Measurements from ENCODE around the gene C13orf46. TPM values are rescaled to one million over a fixed set of nuclear protein-coding genes. Genes with fewer than 3 reads are reported as not detected.

Gene C13orf46
- total and polyA plus RNA-seq, 8 donors = 0.58 to 32.6 (median 8.7) TPM; not detected in 1

DNA sequence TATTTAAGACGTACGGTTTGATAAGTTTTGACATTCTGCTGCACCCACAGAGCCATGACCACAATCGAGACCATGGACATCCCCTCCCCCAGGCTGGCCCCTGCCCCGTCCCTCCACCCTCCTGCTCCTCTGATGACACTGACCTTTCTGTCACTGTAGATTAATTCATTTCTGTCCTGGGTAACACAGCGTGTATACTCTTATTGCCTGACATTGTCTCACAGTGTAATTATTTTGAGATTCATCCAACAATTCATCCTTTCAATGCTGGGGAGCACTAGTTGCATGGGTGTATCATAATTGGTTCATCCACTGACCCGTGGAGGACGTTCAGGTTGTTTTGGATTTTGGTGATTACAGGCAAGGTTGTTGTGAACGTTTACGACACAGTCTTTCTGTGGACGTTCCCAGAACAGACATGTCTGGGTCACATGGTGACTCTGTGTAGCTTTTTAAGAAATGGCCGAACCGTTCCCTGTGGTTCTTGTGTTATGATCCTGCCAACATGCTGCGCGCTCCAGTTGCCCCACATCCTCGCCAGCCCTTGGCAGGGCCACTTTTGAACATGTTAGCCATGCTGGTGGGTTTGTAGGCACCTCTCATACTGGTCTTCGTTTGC, 41.9 kb downstream of the C13orf46 start:
- intact Hi-C loops (cut with DNase I; ENCODE audit: low total_unique reads) = no loop called here
- TF ChIP-seq POLR2A (IDR thresholded peaks at IDR 0.05) (no peak), EP300 (IDR thresholded peaks at IDR 0.05) (no peak), POLR2AphosphoS5 (IDR thresholded peaks at IDR 0.05) (no peak)
- TF ChIP-seq, protein P1, sequence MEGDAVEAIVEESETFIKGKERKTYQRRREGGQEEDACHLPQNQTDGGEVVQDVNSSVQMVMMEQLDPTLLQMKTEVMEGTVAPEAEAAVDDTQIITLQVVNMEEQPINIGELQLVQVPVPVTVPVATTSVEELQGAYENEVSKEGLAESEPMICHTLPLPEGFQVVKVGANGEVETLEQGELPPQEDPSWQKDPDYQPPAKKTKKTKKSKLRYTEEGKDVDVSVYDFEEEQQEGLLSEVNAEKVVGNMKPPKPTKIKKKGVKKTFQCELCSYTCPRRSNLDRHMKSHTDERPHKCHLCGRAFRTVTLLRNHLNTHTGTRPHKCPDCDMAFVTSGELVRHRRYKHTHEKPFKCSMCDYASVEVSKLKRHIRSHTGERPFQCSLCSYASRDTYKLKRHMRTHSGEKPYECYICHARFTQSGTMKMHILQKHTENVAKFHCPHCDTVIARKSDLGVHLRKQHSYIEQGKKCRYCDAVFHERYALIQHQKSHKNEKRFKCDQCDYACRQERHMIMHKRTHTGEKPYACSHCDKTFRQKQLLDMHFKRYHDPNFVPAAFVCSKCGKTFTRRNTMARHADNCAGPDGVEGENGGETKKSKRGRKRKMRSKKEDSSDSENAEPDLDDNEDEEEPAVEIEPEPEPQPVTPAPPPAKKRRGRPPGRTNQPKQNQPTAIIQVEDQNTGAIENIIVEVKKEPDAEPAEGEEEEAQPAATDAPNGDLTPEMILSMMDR (IDR thresholded peaks at IDR 0.05) = no peak
- Histone ChIP-seq H3K4me3 (no peak overlapping the region), H3K27ac (no peak overlapping the region), H3K27me3 (peaks cover 0 to 20% (median 6%) of the 10 kb centered on the region in 3 donors), H3K36me3 (no peaks in the 10 kb centered on the region), H3K9me3 (no peaks in the 10 kb centered on the region), H3K4me1 (peaks cover 15 to 34% (median 29%) of the 10 kb centered on the region in 4 donors)
- peak in 1 of 2 donors; percentile 5 for DNase-seq
- WGBS, 5 donors = 80 to 88% (median 84%) methylated on average over 16 of the region's 16 CpGs

DNA sequence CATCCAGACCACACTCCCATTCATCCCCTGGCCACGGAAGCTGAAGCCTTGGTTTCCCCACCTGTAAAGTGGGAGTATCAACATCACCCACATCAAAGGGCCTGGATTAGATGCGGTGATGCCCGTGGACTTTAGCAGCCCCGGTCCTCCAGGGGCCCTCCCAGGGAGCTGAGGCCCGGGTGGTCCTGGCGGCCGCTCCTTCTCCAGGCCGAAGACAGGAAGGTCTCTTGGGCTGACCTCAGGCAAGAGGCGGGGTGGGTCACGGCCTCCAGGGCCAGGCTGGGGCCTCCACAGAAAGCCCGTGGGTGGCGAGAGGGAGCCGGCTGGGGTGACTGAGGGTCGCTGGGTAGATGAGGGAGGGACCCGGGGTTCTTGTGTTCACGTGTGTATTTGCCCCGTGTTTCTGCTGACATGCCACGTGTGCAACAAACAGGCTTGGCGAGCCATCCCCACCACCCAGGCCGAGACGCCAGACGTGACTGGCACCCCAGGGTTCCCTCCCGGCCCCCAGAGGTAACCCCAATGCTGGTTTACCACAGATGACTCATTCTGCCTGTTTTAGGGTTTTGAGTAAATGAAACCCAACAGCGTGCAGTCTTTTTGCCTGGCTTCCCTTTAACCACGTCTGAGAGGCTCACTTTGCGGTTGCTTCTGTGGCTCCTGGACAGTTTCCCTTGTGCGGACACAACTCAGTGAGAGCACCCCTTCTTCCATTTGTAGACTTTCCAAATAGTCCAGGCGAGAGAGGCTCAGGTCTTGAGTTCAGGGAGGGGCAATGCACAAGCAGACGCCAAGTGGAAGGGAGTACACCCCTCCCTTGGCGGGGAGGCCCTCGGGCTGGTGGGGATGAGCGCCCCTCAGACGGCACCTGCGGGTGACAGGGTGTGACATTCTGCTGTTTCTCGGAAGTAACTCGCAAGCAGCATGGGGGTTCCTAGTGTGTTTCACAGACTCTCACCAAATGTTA, 42.9 kb downstream of the C13orf46 start:
- Histone ChIP-seq H3K4me1 (peaks cover 15 to 36% (median 30%) of the 10 kb centered on the region in 4 donors), H3K27ac (no peak overlapping the region), H3K27me3 (peaks cover 0 to 12% (median 6%) of the 10 kb centered on the region in 3 donors), H3K9me3 (no peaks in the 10 kb centered on the region), H3K4me3 (no peak overlapping the region), H3K36me3 (no peaks in the 10 kb centered on the region)
- peak in 1 of 2 donors; percentile 24 for DNase-seq
- intact Hi-C loops (cut with DNase I; ENCODE audit: low total_unique reads) = no loop called here
- TF ChIP-seq POLR2AphosphoS5 (IDR thresholded peaks at IDR 0.05) (no peak), EP300 (IDR thresholded peaks at IDR 0.05) (no peak), POLR2A (IDR thresholded peaks at IDR 0.05) (no peak)
- TF ChIP-seq, protein P1 (IDR thresholded peaks at IDR 0.05) = no peak
- WGBS, 5 donors = 84 to 95% (median 85%) methylated on average over 16 to 36 of the region's 36 CpGs

DNA sequence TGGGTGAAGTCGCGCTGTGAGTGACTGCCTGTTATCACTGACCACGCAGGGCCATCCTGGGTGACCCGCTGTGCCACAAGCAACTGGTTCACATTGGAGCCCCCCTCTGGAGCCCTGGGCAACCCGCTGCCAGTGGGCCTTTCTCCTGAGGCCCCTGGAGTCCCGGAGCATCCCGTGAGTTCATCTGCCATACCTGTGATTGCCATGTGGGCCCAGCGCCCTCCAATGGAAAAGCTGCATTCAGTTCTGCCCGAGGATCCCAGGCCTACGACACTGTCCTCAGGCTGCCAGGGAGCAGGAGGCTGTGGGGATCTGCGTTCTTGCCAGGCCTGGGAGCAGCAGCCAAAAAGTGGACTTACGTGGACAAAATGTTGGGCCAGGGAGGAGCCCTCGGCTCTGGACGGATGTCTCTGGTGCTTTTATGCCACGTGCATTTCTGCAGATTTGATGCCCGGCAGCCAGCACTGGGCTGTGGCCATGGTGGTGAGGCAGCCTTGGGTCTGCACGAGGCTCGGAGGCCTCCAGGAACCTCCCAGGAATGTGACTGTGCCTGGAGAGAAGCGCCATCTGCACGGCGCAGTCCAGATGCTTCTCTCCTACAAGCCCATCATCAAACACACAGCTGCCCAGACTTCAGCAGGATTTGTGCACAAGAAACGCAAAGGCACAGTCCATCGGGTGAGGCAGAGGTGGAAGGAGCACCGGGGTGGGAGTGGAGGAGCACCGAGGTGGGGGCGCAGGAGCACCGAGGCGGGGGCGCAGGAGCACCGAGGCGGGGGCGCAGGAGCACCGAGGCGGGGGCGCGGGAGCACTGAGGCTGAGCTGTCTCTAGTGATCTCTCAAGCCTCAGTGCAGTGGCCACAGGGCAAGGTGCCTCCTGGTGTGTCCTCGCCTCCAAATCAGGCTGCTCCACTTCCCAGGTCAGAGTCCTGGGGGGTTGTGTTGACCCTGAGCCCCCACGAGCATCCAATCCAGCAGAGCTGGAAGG, 44.0 kb downstream of the C13orf46 start:
- H3K36me3 ChIP-seq = no peaks in the 10 kb centered on the region
- no peaks in the 10 kb centered on the region for H3K9me3 ChIP-seq
- H3K27ac ChIP-seq = peak overlapping the region in 2 of 5 donors; percentile 53 to 81
- peaks cover 0 to 11% (median 3%) of the 10 kb centered on the region in 3 donors for H3K27me3 ChIP-seq
- DNase-seq = peak in 1 of 2 donors; percentile 21
- WGBS, 5 donors = 84 to 90% (median 87%) methylated on average over 23 to 38 of the region's 38 CpGs
- no peak overlapping the region for H3K4me3 ChIP-seq
- TF ChIP-seq EP300 (IDR thresholded peaks at IDR 0.05) (no peak), POLR2A (IDR thresholded peaks at IDR 0.05) (no peak), POLR2AphosphoS5 (IDR thresholded peaks at IDR 0.05) (no peak)
- TF ChIP-seq, protein P1 (IDR thresholded peaks at IDR 0.05) = no peak
- intact Hi-C loops (cut with DNase I; ENCODE audit: low total_unique reads) = no loop called here
- H3K4me1 ChIP-seq = peaks cover 15 to 36% (median 30%) of the 10 kb centered on the region in 4 donors
